HAP-1 (cell line): Measurements from ENCODE around the gene PLXNB3.
"Not testable (repeated sequence)": the region's sequence is repeated elsewhere in the genome, so short reads cannot be mapped to it uniquely, and the experiment has no call there.

Source experiments
- DNase-seq, 2 experiments: peaks; one replicate each; pipeline ENCODE4 v3.0.0-alpha.2; 2016 to 2020; ENCODE audit warnings: low spot score in 2 of 2
- H3K27me3 ChIP-seq: fragments of 250-450 bp; sonication (Bioruptor Pico); 2 replicates; pipeline ENCODE4 v1.5.1; 2020; ENCODE audit warnings: low read depth, mild to moderate bottlenecking, moderate library complexity
- H3K36me3 ChIP-seq: fragments of 250-450 bp; sonication (Bioruptor Pico); replicated peaks from 2 replicates; pipeline ENCODE4 v1.5.1; 2020; ENCODE audit warnings: mild to moderate bottlenecking
- H3K4me1 ChIP-seq: fragments of 250-450 bp; sonication (Bioruptor Pico); 2 replicates; pipeline ENCODE4 v1.5.1; 2020; ENCODE audit warnings: mild to moderate bottlenecking
- H3K4me3 ChIP-seq: fragments of 250-450 bp; sonication (Bioruptor Pico); 2 replicates; pipeline ENCODE4 v1.5.1; 2020; ENCODE audit warnings: mild to moderate bottlenecking, moderate library complexity
- H3K9me3 ChIP-seq: fragments of 250-450 bp; sonication (Bioruptor Pico); 2 replicates; pipeline ENCODE4 v1.5.1; 2020; ENCODE audit warnings: mild to moderate bottlenecking, moderate library complexity
- in situ Hi-C: fragments of 300-500 bp; cut with MboI; formaldehyde crosslinking; loops from 3 replicates; pipeline ENCODE4 v1.14.3; 2020; ENCODE audit warnings: low sequenced_read_pairs, inconsistent platforms, mixed read lengths

Gene PLXNB3

DNA sequence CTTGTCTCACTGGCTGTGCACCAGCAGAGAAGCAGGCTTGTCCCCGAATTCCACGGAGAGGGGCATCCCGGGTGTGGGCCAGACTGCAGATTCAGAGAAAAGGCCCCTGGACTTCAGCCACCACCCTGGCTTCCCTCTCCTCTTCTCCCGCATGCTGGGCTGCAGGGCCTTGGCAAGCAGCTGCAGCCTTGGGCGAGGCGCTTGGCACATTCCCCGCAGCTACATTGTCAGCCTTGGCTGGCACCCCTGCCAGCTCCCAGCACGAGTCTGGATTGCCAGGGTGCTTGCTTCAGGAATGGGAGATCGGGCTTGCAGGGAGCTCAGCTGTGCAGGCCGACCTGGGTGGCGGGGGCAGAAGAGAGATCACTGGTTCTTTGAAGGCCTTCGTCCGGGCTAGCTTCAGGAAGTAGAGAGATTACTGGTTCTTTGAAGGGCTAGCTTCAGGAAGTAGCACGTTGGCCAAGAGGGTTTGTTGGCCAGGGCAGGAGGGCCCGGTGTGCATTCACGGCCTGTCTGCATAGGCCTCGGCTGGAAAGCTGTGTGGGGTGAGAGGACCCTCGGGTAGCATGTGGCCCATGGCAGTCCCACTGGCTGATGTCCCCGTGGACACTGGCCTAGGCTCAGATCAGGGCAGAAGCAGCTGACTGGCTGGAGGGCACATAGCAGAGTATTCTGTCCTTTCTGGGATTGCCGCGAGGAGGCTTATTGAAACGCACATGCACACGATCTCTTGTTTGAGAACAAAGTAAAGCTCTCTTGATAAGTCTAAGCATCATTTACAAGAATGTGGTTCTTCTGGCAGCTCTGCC lies 36.7 kb upstream of the PLXNB3 start:
- Histone ChIP-seq H3K4me3 (no peak overlapping the region; the same call in 1 of the 2 replicates), H3K27me3 (no peaks in the 10 kb centered on the region), H3K9me3 (no peaks in the 10 kb centered on the region), H3K4me1 (peaks cover 26% of the 10 kb centered on the region), H3K36me3 (no peaks in the 10 kb centered on the region)
- in situ Hi-C loops = no loop called here
- no peak for DNase-seq

DNA sequence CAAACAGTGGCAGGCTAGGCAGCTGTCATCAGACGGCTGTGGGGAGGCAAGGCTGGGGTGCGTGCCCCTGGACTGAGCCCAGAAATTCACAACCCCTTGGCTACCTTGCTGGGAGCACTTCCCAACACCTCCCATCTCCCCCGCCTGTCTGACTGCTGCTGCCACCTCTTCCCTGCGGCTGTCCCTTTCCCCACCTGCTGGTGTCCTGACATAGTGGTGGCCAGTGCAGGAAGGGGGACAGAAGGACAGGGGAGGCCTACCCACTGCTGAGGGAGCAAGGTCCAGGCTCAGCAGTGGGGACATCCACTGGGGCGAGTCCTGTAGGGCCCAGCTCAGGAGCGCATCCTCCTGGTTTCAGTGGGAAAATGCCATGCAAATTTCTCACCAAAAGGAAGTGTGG lies 36.0 kb upstream of the PLXNB3 start:
- DNase-seq = no peak
- H3K36me3 ChIP-seq = no peaks in the 10 kb centered on the region
- H3K4me3 ChIP-seq = no peak overlapping the region
- in situ Hi-C loops = no loop called here
- no peaks in the 10 kb centered on the region for H3K9me3 ChIP-seq
- H3K27me3 ChIP-seq = no peaks in the 10 kb centered on the region
- H3K4me1 ChIP-seq = peaks cover 20% of the 10 kb centered on the region

DNA sequence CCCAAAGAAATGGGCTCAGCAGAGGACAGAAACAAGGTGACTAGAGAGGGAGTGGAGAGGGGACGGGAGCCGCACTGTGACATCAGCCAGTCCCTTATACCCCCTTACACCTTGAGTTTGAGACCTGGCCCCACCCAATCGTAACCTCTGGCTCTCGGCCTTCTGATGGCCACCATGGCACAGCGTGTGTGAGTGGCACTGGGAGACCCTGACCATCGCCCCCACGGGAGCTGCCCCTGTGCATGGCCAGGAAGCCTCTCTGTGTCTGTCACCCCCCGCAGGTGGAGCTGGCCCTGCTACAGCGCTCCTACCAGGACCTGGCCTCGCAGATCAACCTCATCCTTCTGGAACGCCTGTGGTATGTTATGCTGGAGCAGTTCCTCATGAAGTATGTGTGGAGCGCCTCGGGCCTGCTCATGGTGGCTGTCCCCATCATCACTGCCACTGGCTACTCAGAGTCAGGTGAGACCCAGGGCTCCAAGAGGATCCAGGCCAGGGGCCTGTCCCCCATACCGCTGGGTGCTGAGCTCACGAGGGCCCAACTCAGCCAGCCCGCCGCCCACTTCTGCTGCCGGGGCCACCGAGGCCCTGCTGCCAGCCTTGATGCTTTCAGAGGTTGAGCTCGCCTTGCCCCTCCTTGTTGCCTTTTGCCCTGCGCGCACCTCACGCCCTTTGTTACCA lies 35.0 kb upstream of the PLXNB3 start:
- Histone ChIP-seq H3K4me3 (no peak overlapping the region), H3K9me3 (no peaks in the 10 kb centered on the region), H3K27me3 (no peaks in the 10 kb centered on the region), H3K36me3 (no peaks in the 10 kb centered on the region), H3K4me1 (peaks cover 20% of the 10 kb centered on the region)
- DNase-seq = no peak
- in situ Hi-C loops = no loop called here

DNA sequence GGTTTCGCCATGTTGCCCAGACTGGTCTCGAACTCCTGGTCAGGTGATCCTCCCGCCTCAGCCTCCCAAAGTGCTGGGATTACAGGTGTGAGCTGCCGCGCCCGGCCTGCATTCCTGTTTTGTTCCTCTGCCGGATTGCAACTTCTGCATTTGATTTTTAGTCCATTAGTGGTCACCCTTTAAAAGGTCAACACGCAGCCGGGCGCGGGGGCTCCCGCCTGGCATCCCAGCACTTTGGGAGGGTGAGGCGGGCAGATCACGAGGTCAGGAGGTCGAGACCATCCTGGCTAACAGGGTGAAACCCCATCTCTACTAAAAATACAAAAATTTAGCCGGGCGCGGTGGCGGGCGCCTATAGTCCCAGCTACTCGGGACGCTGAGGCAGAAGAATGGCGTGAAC lies 33.9 kb upstream of the PLXNB3 start:
- in situ Hi-C loops, H3K27me3 ChIP-seq, H3K36me3 ChIP-seq, H3K9me3 ChIP-seq, DNase-seq, H3K4me3 ChIP-seq: not testable (repeated sequence)
- H3K4me1 ChIP-seq = peaks cover 16% of the 10 kb centered on the region

DNA sequence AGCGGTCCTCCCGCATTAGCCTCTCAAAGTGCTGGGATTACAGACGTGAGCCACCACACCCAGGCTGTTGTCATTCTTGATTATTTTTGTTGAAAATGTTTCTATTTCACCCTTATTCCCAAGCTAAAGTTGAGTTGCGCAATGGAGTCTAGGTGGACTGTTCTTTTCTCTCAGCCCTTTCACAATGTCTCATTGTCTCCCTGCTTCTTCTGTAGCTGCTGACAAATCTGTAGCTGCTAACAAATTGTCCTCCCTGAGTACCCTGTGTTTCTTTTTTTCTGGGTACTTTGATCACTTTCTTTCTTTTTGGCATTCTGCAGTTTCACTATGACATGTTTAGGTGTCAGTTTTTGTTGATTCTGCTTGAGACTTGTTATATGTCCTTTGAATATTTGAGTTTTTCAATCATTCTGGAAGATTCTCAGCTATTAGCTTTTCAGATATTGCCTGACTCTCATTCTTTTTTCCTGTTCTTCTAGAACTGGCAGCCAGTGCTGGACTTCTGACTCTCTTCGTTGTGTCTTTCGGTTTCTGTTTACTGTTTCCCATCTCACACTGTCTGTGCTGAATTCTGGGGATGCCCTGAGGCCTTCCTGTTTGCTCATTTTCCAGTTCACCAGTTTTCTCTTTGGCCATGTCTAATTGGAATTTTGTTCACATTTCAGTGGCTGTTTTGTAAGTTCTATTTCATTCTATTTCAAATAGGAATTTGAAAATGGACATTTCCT lies 32.8 kb upstream of the PLXNB3 start:
- peaks cover 10% of the 10 kb centered on the region for H3K4me1 ChIP-seq
- no peaks in the 10 kb centered on the region for H3K9me3 ChIP-seq

DNA sequence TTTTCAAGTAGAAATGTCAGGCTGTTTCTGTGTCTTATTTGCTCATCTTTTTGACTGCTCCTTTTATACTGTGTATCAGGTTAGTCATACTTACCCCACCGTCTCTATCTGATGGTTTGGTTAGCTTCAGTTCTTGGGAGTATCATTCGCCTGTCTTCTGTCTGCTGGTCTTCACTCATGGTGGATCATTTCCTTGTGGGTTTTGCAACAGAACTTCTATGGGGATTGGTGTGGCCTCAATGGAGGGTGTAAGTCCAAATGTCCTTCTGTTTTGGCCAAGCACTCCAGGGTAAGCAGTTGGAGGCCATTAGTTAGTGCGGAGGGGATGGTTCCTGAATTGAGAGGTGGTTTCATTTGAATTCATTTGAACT lies 32.2 kb upstream of the PLXNB3 start:
- DNase-seq = no peak
- H3K36me3 ChIP-seq = no peaks in the 10 kb centered on the region
- in situ Hi-C loops = no loop called here
- no peak overlapping the region for H3K4me3 ChIP-seq
- no peaks in the 10 kb centered on the region for H3K9me3 ChIP-seq
- H3K4me1 ChIP-seq = peaks cover 4% of the 10 kb centered on the region
- no peaks in the 10 kb centered on the region for H3K27me3 ChIP-seq

More for the DNA sequence above, 32.8 kb upstream of the PLXNB3 start:
- Histone ChIP-seq H3K27me3 (no peaks in the 10 kb centered on the region), H3K4me3 (no peak overlapping the region), H3K36me3 (no peaks in the 10 kb centered on the region)
- in situ Hi-C loops = no loop called here
- DNase-seq = no peak

DNA sequence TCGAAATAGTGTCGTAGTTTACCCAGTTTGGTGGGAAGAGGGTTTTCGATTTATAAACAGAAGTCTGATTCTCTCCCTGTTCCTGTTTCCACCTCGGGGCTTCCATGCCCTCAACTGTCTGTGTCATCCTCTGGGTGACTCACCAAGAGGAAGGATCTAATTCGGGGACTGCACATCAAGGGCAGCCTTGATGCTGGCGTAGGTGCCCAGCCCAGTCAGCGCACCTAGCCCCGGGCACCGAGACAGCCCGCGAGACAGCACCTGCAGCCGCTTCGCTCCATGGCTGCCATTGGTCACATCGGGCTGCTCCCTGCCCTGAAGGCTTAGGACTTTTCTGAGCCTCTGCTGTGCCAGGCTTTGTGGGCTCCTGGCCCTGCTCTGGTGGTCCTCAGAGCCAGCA lies 31.6 kb upstream of the PLXNB3 start:
- DNase-seq = no peak
- in situ Hi-C loops = no loop called here
- no peaks in the 10 kb centered on the region; the same call in 1 of the 2 replicates for H3K4me1 ChIP-seq

DNA sequence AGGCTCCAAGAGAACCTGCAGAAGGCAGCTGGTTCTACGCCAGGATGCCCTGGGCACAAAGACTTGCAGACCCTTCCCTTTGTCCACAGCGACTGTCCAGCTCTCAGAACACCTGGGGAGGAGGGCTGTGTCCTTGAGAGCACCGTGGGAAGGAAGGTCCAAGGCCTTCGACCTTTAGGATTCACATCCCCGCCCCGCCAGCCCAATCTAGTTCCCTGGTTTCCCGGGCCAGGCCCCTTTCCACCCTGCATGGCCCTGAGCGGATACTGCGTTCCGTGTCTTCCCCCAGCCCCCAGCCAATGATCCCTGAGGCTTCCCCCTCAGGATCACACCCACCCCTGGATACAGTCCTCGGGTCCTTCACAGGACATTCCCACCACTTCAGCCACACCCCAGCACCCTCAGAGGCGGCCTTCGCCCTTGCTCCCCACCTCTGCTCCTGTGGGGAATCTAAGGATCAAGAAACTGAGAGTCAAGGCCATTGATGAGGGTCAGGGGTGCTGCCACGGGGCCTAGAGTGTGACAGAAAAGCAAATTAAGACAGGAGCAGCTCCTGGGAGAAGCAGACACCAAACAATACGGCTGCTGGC lies 30.3 kb upstream of the PLXNB3 start:
- in situ Hi-C loops = no loop called here
- H3K36me3 ChIP-seq = no peaks in the 10 kb centered on the region

More for the DNA sequence above, 31.6 kb upstream of the PLXNB3 start:
- Histone ChIP-seq H3K36me3 (no peaks in the 10 kb centered on the region), H3K9me3 (no peaks in the 10 kb centered on the region), H3K27me3 (no peaks in the 10 kb centered on the region), H3K4me3 (no peak overlapping the region)

DNA sequence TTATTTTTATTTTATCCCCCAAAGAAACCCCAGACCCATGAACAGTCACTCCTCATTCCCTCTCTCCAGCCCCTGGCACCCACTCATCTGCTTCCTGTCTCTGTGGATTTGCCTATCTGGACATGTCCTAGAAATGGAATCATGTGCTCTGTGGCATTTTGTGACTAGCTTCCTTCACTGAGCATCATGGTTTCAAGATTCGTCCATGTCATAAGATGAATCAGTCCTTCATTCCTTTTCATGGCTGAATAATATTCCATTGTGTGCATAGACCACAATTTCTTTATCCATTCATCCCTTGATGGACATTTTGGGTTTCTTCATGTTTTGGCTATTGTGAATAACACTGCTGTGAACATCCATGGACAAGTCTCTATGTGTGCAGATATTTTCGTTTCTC lies 29.2 kb upstream of the PLXNB3 start:
- in situ Hi-C loops = no loop called here
- H3K4me1 ChIP-seq = no peaks in the 10 kb centered on the region
- H3K36me3 ChIP-seq = no peaks in the 10 kb centered on the region
- no peak for DNase-seq
- H3K9me3 ChIP-seq = no peaks in the 10 kb centered on the region
- no peaks in the 10 kb centered on the region for H3K27me3 ChIP-seq
- H3K4me3 ChIP-seq = no peak overlapping the region

More for the DNA sequence above, 30.3 kb upstream of the PLXNB3 start:
- Histone ChIP-seq H3K9me3 (no peaks in the 10 kb centered on the region), H3K4me3 (no peak overlapping the region), H3K27me3 (no peaks in the 10 kb centered on the region), H3K4me1 (no peaks in the 10 kb centered on the region)
- no peak for DNase-seq

DNA sequence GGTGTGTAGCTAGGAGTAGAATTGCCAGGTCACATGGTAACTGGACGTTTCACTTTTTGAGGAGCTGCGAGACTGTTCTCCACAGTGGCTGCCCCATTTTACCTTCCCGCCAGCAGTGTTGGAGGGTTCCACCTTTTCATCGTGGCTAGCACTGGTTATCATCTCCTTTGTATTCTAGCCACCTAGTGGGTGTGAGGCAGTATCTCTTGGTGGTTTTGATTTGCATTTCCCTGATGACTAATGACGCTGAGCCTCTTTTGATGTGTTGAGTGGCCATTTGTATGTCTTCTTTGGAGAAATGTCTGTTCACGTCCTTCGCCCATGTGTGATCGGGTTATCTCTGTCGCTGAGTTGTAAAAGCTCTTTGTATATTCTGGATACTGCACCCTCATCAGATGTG lies 28.8 kb upstream of the PLXNB3 start:
- no peak for DNase-seq

DNA sequence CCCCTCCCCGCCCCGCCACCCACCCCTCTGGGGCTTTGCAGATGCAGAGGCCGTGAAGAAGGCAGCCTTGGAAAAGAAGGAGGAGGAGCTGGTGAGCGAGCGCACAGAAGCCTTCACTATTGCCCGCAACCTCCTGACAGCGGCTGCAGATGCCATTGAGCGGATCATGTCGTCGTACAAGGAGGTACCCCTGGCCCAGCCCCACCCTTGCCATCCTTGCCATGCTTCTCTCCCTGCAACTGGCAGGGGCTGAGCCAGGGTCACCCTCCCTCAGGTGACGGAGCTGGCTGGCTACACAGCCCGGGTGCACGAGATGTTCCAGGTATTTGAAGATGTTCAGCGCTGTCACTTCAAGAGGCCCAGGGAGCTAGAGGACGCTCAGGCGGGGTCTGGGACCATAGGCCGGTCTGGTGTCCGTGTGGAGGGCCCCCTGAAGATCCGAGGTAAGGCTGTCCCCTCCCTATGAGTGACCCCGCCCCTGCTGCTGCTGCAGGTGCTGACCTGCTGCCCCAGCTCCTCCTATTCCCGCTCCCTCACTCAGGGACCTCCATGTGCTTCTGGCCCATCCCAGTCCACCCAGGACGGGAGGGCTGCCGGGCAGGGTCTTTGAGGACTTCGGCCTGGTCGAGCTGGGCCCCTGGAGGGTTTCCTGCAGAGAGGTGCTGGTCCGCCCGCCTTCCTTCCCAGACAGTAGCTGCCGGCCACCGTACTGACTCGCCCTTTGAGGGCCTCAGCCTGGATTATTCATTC lies 27.8 kb upstream of the PLXNB3 start:
- no peak for DNase-seq
- Histone ChIP-seq H3K4me3 (no peak overlapping the region), H3K36me3 (no peaks in the 10 kb centered on the region), H3K9me3 (no peaks in the 10 kb centered on the region), H3K4me1 (no peaks in the 10 kb centered on the region), H3K27me3 (no peaks in the 10 kb centered on the region)
- in situ Hi-C loops = no loop called here

More for the DNA sequence above, 28.8 kb upstream of the PLXNB3 start:
- in situ Hi-C loops = no loop called here
- no peaks in the 10 kb centered on the region for H3K36me3 ChIP-seq
- no peaks in the 10 kb centered on the region for H3K27me3 ChIP-seq
- no peaks in the 10 kb centered on the region for H3K9me3 ChIP-seq
- H3K4me3 ChIP-seq = no peak overlapping the region
- H3K4me1 ChIP-seq = no peaks in the 10 kb centered on the region

DNA sequence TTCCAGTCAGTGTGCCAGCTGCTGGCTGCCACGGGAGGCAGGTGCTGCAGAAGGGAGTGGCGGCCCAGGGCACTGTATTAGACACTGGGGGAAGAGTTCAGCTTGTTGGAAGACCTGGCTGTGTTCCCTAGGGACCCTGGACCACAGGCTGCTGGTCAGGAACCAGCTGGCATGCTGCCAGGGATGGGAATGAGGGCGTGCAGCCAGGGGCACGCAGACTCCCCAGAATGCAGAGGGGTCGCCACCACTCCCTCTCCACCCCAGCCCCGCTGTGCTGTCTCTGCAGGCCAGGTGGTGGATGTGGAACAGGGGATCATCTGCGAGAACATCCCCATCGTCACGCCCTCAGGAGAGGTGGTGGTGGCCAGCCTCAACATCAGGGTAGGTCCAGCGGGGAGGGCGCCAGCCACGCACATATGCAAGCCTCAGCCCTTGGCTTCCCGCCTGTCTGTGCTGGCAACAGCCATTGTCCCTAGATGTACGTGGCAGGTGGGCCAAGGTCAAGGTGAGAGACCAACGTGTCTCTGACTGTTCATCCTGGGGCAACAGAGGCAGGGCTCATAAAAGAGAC lies 27.1 kb upstream of the PLXNB3 start:
- no peak overlapping the region for H3K4me3 ChIP-seq
- H3K4me1 ChIP-seq = no peaks in the 10 kb centered on the region
- in situ Hi-C loops = no loop called here
- H3K27me3 ChIP-seq = no peaks in the 10 kb centered on the region
- H3K9me3 ChIP-seq = no peaks in the 10 kb centered on the region
- DNase-seq = no peak
- no peaks in the 10 kb centered on the region for H3K36me3 ChIP-seq

DNA sequence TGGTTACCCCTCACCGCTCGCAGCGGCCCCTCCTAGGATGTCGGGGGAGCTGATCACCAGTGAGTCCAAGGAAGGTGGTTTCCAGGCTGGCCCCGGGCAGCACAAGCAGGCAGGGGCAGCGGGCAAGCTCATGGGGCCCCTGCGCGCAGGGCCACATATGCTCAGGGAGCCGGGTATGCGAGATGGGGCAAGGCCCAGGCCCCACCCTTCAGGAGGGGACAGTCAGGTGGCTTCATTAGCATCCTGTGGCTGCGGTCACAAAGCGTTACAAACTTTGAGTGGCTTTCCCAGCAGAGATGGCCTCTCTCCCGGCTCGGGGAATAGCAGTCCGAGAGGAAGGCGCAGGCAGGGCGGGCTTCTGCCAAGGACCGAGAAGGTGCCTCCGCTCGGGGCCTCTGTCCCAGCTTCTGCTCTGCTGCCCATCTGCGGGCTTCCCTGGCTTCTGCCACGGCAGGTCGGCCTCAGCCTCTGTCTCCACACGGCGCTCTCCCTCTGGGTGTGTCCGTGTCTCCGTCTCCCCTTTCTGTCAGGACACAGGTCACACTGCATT lies 25.9 kb upstream of the PLXNB3 start:
- DNase-seq = no peak

More for the DNA sequence above, 25.9 kb upstream of the PLXNB3 start:
- Histone ChIP-seq H3K9me3 (no peaks in the 10 kb centered on the region), H3K4me1 (no peaks in the 10 kb centered on the region), H3K27me3 (no peaks in the 10 kb centered on the region), H3K4me3 (no peak overlapping the region), H3K36me3 (no peaks in the 10 kb centered on the region)
- in situ Hi-C loops = no loop called here
